HG03196 (cell line): ENCODE measurements around the gene GPC3.

Source experiments
- ATAC-seq: cut with Tn5 transposase; IDR thresholded peaks from one replicate; pipeline ENCODE4 v1.9.1; 2021; ENCODE audit not compliant: unreplicated experiment

GPC3 gene

GRCh38 chrX:133576876-133577275 lies 408.5 kb downstream of the GPC3 start:
- no peak for ATAC-seq

GRCh38 chrX:133575501-133576136 lies 409.8 kb downstream of the GPC3 start:
- ATAC-seq: no peak

- no peak for ATAC-seq
Observed at GRCh38 chrX:133574716-133575115, 410.7 kb downstream of the GPC3 start.

- ATAC-seq: no peak
Observed at GRCh38 chrX:133570549-133570948, 414.8 kb downstream of the GPC3 start.

GRCh38 chrX:133569217-133569616 lies 416.2 kb downstream of the GPC3 start:
- no peak for ATAC-seq

- no peak for ATAC-seq
Observed at GRCh38 chrX:133568109-133568508, 417.3 kb downstream of the GPC3 start.

GRCh38 chrX:133566876-133567275 lies 418.5 kb downstream of the GPC3 start:
- ATAC-seq: no peak

- no peak for ATAC-seq
Observed at GRCh38 chrX:133563705-133564104, 421.7 kb downstream of the GPC3 start.

- ATAC-seq: no peak
Observed at GRCh38 chrX:133561251-133561650, 424.1 kb downstream of the GPC3 start.

- ATAC-seq: no peak
Observed at GRCh38 chrX:133559909-133560308, 425.5 kb downstream of the GPC3 start.

GRCh38 chrX:133555782-133556458 lies 429.5 kb downstream of the GPC3 start:
- ATAC-seq: no peak

GRCh38 chrX:133550665-133551485 lies 434.5 kb downstream of the GPC3 start:
- no peak for ATAC-seq

- ATAC-seq: no peak
Observed at GRCh38 chrX:133549295-133549933, 436.0 kb downstream of the GPC3 start.

- no peak for ATAC-seq
Observed at GRCh38 chrX:133546441-133546840, 439.0 kb downstream of the GPC3 start.

GRCh38 chrX:133544778-133545177 lies 440.6 kb downstream of the GPC3 start:
- no peak for ATAC-seq

- ATAC-seq: no peak
Observed at GRCh38 chrX:133544115-133544514, 441.3 kb downstream of the GPC3 start.

GRCh38 chrX:133543654-133544053 lies 441.7 kb downstream of the GPC3 start:
- no peak for ATAC-seq

GRCh38 chrX:133542476-133542875 lies 442.9 kb downstream of the GPC3 start:
- no peak for ATAC-seq

GRCh38 chrX:133541021-133541420 lies 444.4 kb downstream of the GPC3 start:
- ATAC-seq: no peak

- ATAC-seq: no peak
Observed at GRCh38 chrX:133538148-133538547, 447.2 kb downstream of the GPC3 start.

GRCh38 chrX:133537142-133537541 lies 448.3 kb downstream of the GPC3 start:
- no peak for ATAC-seq
